HG02571 (cell line): Measurements from ENCODE around the gene SMPD2.
A peak's percentile ranks its signal among the peaks of the same experiment; 100 is the strongest.
"Not testable (repeated sequence)": the region's sequence is repeated elsewhere in the genome, so short reads cannot be mapped to it uniquely, and the experiment has no call there.

Experiments used
- ATAC-seq: cut with Tn5 transposase; IDR thresholded peaks from one replicate; pipeline ENCODE4 v1.9.1; 2021; ENCODE audit warnings: mild to moderate bottlenecking, moderate library complexity; ENCODE audit not compliant: unreplicated experiment

SMPD2 gene

DNA sequence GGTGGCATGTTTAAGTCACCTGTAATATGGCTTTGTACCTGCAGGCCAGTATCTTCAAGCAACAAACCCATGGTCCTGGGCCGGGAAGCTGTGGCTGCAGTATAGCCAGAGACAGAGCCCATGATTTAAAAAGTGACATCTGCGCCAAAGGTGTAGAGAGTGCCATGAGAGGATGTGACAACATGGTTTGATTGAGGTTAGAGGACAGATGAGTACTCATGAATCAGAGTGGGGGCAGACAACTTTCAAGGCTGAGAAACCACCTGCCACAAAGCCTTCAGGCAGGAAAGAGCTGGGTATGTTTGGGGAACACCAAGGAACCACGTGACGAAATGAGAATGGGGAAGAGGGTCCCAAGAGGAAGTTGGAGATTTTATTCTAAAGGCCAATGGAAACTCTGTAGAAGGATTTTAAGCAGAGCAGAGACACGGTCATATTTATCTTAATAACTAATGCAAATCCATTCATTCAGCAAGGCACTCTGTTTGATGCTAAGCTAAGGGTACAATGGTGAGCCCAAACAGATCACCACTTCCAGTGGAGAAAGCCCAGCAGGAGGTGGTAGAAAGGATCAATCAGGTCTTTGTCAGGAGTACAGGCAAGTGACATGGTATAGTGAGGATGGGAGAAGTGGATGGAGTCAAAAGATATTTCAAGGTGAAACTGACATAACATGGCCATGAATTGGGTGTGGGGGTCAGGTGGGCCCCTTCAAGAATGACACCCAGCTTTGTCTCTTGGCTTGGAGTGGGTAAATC, 18.4 kb downstream of the SMPD2 start:
- ATAC-seq, result no peak

GRCh38 chr6:109460161-109460829, 19.8 kb downstream of the SMPD2 start:
- ATAC-seq, result no peak

- ATAC-seq, result not testable (repeated sequence)
Measured at GRCh38 chr6:109461205-109461604, 20.7 kb downstream of the SMPD2 start.

GRCh38 chr6:109461733-109462526, 21.4 kb downstream of the SMPD2 start:
- no peak for ATAC-seq

DNA sequence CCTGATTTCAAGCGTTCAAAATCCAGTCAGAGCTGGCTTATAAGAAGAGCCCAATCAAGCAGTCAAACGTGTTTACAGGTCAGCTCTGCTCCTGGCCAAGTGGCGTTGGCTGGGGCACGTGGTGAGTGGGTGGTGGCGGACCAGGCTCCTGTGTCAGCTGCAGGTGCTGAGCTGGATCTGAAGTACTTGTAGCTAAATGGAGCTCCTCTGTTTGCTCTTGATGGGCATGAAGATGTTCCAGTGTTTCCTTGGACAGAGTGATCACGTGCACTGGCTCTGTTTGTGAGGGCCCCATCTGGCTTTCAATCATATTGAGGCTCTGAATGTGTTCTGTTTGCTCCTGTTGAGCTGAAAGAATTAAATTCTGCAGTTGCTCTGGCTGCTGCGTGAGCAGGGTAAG, 25.2 kb downstream of the SMPD2 start:
- ATAC-seq, result no peak

GRCh38 chr6:109466212-109466923, 25.8 kb downstream of the SMPD2 start:
- ATAC-seq, result no peak

- ATAC-seq, result no peak
Measured at GRCh38 chr6:109467696-109468095, 27.2 kb downstream of the SMPD2 start.

GRCh38 chr6:109469591-109470189, 29.2 kb downstream of the SMPD2 start:
- ATAC-seq, result no peak

GRCh38 chr6:109471105-109471810, 30.7 kb downstream of the SMPD2 start:
- ATAC-seq, result no peak

DNA sequence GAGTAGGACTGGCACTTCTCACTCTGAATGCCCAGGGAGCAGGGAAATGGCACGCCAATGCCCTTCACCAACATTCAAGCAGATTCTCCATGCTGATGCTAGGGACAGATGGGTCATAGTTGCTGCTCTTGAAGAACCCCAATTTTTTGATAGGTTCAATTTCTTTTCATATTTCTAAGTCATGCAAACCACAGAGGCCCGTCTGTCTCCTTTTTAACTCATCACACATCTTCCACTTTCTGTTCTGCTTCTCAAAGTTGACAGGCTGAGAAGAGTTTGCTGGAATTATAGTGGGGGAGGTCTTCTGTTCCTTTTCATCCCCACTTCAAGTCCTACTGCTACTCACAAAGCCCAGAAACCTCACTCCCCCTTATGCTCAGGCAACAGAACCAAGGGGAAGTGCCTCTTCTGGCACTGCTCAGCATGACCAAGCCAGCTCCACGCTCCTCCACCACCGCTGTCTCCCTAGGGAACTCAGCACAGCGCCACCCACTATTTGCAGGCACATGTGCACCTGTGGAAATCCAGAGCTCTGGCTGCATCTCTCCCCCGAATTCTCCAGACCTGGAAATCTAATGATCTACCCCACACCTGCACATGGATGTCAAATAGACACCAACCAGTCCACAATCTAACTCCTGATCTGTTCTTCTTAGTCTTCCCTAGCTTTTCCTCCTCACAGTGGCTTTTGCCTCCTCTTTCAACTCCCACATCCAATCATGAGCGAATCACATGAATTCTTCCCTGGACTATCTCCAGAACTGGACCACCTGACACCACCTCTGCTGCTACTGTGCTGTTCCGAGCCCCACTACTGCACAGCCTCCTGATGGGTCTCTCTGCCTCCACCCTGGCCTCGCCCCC, 31.8 kb downstream of the SMPD2 start:
- ATAC-seq, result peak; percentile 65

DNA sequence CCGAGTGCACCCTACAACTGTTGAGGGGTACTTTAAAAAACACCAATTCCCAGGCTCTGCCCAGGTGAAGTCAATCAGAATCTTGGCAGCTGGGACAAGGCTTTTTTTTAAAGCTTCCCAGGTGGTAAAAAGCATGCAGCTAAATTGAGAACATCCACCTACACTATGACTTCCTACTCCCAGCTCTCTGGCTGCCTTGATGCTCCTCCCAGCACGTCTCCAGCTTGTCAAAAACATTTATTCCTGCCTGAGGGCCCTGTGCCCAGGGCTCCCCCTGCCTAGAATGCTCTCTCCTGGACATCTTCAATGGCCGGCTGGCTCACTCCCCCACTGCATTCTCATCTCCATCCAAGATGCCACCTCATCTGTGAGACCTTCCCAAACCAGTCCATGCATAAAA, 32.6 kb downstream of the SMPD2 start:
- ATAC-seq, result no peak

GRCh38 chr6:109474995-109475394, 34.5 kb downstream of the SMPD2 start:
- no peak for ATAC-seq

- ATAC-seq, result no peak
Measured at GRCh38 chr6:109475625-109476024, 35.1 kb downstream of the SMPD2 start.

GRCh38 chr6:109477184-109477583, 36.7 kb downstream of the SMPD2 start:
- no peak for ATAC-seq

DNA sequence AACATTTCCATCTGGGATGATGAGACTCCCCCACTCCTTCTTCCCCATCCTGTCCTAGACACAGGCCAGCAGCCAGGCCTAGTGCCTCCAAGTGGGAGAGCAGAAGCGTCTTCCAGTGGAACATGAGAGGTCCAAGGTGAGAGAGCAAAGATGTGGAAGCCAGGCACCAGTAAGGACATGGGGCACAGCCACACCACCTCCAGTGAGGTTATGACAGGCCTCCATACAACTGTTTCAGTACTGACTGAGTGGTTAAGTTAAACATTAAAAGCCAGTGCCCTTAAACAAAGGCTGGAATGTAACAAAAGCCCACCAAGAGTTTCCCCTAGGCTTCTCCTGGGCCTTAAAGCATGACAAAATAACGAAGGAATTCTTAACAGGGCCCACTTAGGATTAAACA, 37.2 kb downstream of the SMPD2 start:
- no peak for ATAC-seq

GRCh38 chr6:109478222-109478805, 37.8 kb downstream of the SMPD2 start:
- no peak for ATAC-seq

DNA sequence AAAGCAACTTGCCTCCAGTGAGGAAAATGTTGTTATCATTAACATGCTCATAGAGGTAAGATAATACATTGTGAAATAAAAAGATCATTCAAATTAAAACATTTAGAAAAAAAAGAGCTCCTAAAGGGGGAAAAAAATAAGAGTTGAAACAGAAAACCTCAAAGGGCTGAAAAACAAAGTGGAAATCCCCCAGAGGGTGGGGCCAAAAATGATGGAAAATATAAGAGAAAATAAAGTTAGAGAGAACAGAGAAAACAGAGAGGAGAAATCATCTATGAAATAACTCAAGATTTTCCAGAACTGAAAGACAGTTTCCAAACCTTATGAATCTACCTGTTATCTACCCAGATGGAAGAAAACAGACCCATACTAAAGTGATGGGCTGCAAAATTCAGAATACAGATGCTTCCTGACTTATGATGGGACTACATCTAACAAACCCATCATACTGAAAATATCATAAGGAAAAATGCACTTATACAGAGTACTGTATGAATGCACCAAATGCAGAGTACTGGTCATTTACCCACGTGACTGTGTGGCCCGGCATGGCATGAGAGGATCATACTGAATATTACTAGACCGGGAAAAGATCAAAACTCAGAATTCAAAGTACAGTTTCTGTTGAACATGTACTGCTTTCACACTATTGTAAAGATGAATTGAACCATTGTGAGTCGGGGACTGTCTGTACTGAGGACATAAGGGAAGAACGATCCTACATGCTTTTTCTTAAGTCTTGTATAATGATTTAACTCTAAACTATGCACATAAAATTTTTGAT, 38.5 kb downstream of the SMPD2 start:
- no peak for ATAC-seq

DNA sequence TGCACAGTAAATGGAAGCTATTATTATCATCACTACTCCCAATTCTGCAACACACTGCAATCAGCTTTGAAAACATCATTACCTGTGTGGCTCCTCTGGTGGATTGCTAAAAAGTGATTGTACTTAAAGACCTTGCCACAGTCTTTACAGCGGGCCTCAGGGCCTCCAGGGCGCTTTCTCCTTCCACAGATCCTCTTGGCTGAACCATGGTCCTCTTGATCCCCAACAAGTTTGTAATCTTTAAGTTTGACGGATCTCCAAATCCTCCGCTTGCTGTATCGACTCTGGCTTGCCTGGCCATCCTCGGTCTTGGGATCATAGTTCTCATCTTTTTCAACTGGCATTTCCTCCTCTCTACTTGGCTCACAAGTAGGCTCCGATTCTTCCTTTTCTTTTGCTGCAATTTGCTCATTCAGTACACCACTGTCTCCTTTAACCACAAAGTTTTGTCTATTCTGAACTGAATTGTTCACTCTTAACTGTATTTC, 40.5 kb downstream of the SMPD2 start:
- ATAC-seq, result no peak
